Sigmoid colon (tissue), 4 donors: ENCODE results near the gene SFMBT2.

ENCODE experiments used
- CTCF ChIP-seq, 4 experiments: fragments of 450-650 bp in 3 of 4; fragments of 200-600 bp in 1 of 4; IDR thresholded peaks; one replicate each; pipeline ENCODE4 v1.5.1; 2016 to 2019; ENCODE audit warnings: antibody characterized with exemption in 4 of 4, mild to moderate bottlenecking in 3 of 4, moderate library complexity in 2 of 4
- EP300 ChIP-seq, 4 donors: sonication (generic); formaldehyde crosslinking; IDR thresholded peaks; one replicate each; pipeline ENCODE4 v1.6.1; 2017; ENCODE audit warnings: antibody characterized with exemption in 4 of 4
- POLR2A ChIP-seq, 2 donors: fragments of 450-650 bp; IDR thresholded peaks; one replicate each; pipeline ENCODE4 v1.6.1; 2016; ENCODE audit warnings: antibody characterized with exemption in 2 of 2, mild to moderate bottlenecking in 2 of 2, moderate library complexity in 2 of 2

- no peak for TF ChIP-seq CTCF (IDR thresholded peaks at IDR 0.05)
- TF ChIP-seq EP300 (IDR thresholded peaks at IDR 0.05), result no peak
- no peak for TF ChIP-seq POLR2A (IDR thresholded peaks at IDR 0.05)
These were observed 224.3 kb downstream of the SFMBT2 start for GRCh38 chr10:7186387-7187018.
